ENCODE data around the gene FAM204A.

GRCh38 chr10:118356628-118357027, 14.5 kb upstream of the FAM204A start:
- TF ChIP-seq POLR2A (IDR thresholded peaks at IDR 0.05; ENCODE audit: low read length) (no peak), GATA1 (IDR thresholded peaks at IDR 0.05; ENCODE audit: low read depth, low read length) (no peak)
